Neural cell (in vitro differentiated cells): ENCODE measurements around the gene WTAP.

Source experiments
- EP300 ChIP-seq: fragments of 450-650 bp; conservative IDR thresholded peaks from 2 replicates; pipeline ENCODE4 v1.6.1; 2014; ENCODE audit warnings: antibody characterized with exemption, mild to moderate bottlenecking, moderate library complexity; ENCODE audit not compliant: poor library complexity, severe bottlenecking
- EZH2 ChIP-seq: fragments of 200-600, 300-800 bp; shearing (Covaris generic), sonication (generic); IDR thresholded peaks from 2 replicates; pipeline ENCODE4 v1.6.1; 2014; ENCODE audit warnings: antibody characterized with exemption, low read length, borderline replicate concordance, mild to moderate bottlenecking; ENCODE audit not compliant: insufficient read depth, poor library complexity, severe bottlenecking
- POLR2AphosphoS5 ChIP-seq: IDR thresholded peaks from 2 replicates; pipeline ENCODE4 v1.6.1; 2012
- RAD21 ChIP-seq: fragments of 450-650 bp; conservative IDR thresholded peaks from 2 replicates; pipeline ENCODE4 v1.6.1; 2014; ENCODE audit warnings: antibody characterized with exemption, mild to moderate bottlenecking, moderate library complexity
- SMC3 ChIP-seq: fragments of 450-650 bp; conservative IDR thresholded peaks from 2 replicates; pipeline ENCODE4 v1.6.1; 2014; ENCODE audit warnings: antibody characterized with exemption, mild to moderate bottlenecking, moderate library complexity; ENCODE audit not compliant: poor library complexity
- TAF1 ChIP-seq: IDR thresholded peaks from 2 replicates; pipeline ENCODE4 v1.6.1; 2012; ENCODE audit warnings: low read depth
- TF ChIP-seq, protein P1 (sequence below): fragments of 450-650 bp; IDR thresholded peaks from 2 replicates; pipeline ENCODE4 v1.5.1; 2014; ENCODE audit warnings: antibody characterized with exemption, mild to moderate bottlenecking, moderate library complexity; ENCODE audit not compliant: poor library complexity, severe bottlenecking
- TF ChIP-seq, protein P2 (sequence below): IDR thresholded peaks from 2 replicates; pipeline ENCODE4 v1.6.1; 2012; ENCODE audit warnings: borderline replicate concordance

- TF ChIP-seq POLR2AphosphoS5 (no peak), EZH2 (no peak), SMC3 (no peak), EP300 (no peak), TAF1 (no peak), RAD21 (no peak)
- TF ChIP-seq, protein P1, sequence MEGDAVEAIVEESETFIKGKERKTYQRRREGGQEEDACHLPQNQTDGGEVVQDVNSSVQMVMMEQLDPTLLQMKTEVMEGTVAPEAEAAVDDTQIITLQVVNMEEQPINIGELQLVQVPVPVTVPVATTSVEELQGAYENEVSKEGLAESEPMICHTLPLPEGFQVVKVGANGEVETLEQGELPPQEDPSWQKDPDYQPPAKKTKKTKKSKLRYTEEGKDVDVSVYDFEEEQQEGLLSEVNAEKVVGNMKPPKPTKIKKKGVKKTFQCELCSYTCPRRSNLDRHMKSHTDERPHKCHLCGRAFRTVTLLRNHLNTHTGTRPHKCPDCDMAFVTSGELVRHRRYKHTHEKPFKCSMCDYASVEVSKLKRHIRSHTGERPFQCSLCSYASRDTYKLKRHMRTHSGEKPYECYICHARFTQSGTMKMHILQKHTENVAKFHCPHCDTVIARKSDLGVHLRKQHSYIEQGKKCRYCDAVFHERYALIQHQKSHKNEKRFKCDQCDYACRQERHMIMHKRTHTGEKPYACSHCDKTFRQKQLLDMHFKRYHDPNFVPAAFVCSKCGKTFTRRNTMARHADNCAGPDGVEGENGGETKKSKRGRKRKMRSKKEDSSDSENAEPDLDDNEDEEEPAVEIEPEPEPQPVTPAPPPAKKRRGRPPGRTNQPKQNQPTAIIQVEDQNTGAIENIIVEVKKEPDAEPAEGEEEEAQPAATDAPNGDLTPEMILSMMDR = no peak
- TF ChIP-seq, protein P2, sequence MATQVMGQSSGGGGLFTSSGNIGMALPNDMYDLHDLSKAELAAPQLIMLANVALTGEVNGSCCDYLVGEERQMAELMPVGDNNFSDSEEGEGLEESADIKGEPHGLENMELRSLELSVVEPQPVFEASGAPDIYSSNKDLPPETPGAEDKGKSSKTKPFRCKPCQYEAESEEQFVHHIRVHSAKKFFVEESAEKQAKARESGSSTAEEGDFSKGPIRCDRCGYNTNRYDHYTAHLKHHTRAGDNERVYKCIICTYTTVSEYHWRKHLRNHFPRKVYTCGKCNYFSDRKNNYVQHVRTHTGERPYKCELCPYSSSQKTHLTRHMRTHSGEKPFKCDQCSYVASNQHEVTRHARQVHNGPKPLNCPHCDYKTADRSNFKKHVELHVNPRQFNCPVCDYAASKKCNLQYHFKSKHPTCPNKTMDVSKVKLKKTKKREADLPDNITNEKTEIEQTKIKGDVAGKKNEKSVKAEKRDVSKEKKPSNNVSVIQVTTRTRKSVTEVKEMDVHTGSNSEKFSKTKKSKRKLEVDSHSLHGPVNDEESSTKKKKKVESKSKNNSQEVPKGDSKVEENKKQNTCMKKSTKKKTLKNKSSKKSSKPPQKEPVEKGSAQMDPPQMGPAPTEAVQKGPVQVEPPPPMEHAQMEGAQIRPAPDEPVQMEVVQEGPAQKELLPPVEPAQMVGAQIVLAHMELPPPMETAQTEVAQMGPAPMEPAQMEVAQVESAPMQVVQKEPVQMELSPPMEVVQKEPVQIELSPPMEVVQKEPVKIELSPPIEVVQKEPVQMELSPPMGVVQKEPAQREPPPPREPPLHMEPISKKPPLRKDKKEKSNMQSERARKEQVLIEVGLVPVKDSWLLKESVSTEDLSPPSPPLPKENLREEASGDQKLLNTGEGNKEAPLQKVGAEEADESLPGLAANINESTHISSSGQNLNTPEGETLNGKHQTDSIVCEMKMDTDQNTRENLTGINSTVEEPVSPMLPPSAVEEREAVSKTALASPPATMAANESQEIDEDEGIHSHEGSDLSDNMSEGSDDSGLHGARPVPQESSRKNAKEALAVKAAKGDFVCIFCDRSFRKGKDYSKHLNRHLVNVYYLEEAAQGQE = no peak
Measured at GRCh38 chr6:159756508-159756907, 29.2 kb downstream of the WTAP start.
